Hippocampal formation (tissue), 2 donors: ENCODE measurements around the gene PDP2.

Experiments
- DNase-seq, 2 donors: peaks; one replicate each; lab custom pipeline; 2025; lab: John Stamatoyannopoulos, UW

PDP2 gene

GRCh38 chr16:66935314-66936011 lies 55.1 kb downstream of the PDP2 start, which contains the start of gene CES2:
TSS of gene CES2 (plus strand) at chr16:66935516. CDS start at chr16:66935636, 120 bp downstream.
- DNase-seq, result no peak

DNA sequence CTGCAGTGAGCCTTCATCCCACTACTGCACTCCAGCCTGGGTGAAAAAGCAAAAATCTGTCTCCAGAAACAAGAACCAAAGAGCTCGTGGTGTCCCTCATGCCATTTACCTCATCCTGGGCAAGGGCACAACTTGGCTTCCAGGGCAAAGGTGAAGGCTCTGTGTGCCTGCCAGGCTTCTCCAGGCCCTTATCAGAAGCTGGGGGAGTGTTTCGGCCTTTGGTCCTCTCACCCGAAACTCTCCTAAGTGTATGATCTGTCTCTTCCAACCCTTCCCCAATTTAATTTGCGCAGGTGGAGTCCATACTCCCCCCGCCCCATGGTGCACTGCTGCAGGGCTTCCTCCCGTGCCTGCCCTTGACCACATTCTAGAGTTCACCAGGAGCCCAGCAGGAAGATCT lies 56.1 kb downstream of the PDP2 start:
- DNase-seq, result no peak

GRCh38 chr16:66936889-66937554 lies 56.7 kb downstream of the PDP2 start:
- DNase-seq, result no peak

- DNase-seq, result no peak
These were observed 57.5 kb downstream of the PDP2 start for GRCh38 chr16:66937725-66938337.

DNA sequence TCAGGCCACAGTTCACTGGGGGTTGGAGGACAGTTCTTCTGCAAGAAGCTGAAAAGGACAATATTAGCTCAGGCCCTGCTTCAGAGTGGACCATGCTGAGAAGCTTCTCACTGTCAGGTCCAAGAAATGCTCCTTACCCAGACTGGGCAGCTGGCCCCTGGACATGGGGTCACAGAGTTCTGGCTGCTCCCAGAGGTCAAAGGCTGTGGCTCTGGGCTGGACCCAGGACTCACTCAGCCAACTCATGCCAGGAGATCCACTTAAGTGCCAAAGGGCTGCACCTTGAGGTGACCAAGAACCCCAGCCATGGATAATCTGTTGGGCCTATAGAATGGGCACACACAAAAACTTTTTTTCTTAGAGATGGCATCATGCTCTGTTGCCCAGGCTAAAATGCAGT lies 59.1 kb downstream of the PDP2 start:
- no peak for DNase-seq

DNA sequence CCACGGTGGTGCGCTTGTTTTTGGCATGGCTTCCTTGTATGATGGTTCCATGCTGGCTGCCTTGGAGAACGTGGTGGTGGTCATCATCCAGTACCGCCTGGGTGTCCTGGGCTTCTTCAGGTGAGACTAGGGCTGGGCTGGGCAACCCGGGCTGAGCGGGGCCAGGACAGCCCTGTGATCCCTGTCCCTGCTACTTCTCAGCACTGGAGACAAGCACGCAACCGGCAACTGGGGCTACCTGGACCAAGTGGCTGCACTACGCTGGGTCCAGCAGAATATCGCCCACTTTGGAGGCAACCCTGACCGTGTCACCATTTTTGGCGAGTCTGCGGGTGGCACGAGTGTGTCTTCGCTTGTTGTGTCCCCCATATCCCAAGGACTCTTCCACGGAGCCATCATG lies 59.9 kb downstream of the PDP2 start:
- DNase-seq, result no peak
